ENCODE measurements around the gene KLHDC7A. TPM values are rescaled to one million over a fixed set of nuclear protein-coding genes. Genes with fewer than 3 reads are reported as not detected.

KLHDC7A gene
- total RNA-seq, 1 donor from 2014 or later: not detected

GRCh38 chr1:18463984-18464664 lies 16.6 kb upstream of the KLHDC7A start:
- no peak overlapping the region for H2AFZ ChIP-seq (replicated peaks)
- H4K20me1 ChIP-seq (ENCODE audit: low read depth): no peaks in the 10 kb centered on the region
- no peaks in the 10 kb centered on the region for H3K36me3 Mint-ChIP-seq
- no peak overlapping the region for H3K9ac ChIP-seq
- peaks cover 7% of the 10 kb centered on the region for H3K27me3 Mint-ChIP-seq (ENCODE audit: insufficient read depth, low read depth)
- peaks cover 19% of the 10 kb centered on the region for H3K4me1 Mint-ChIP-seq
- no peaks in the 10 kb centered on the region for H3K36me3 ChIP-seq
- no peak overlapping the region for H3K4me3 Mint-ChIP-seq
- no peaks in the 10 kb centered on the region for H3K9me3 ChIP-seq (ENCODE audit: low read depth)
- H3K4me2 ChIP-seq: no peak overlapping the region
- peaks cover 8% of the 10 kb centered on the region for H3K4me1 ChIP-seq
- no peaks in the 10 kb centered on the region for H3K79me2 ChIP-seq (ENCODE audit: low read depth)
- no peak overlapping the region for H3K4me3 ChIP-seq
- DNase-seq (ENCODE audit: low spot score): no peak
- H3F3A ChIP-seq (ENCODE audit: low read depth): peaks cover 4% of the 10 kb centered on the region
- no peak overlapping the region for H3K27ac ChIP-seq
- no peaks in the 10 kb centered on the region for H3K9me3 Mint-ChIP-seq
- TF ChIP-seq CTCF (IDR thresholded peaks at IDR 0.05) (no peak), EZH2phosphoT487 (IDR thresholded peaks at IDR 0.05) (no peak), EZH2 (IDR thresholded peaks at IDR 0.05) (no peak)
- H3K27ac Mint-ChIP-seq: peak overlapping the region; percentile 32
- H3K27me3 ChIP-seq: no peaks in the 10 kb centered on the region

GRCh38 chr1:18464665-18465050 lies 16.1 kb upstream of the KLHDC7A start:
- Histone ChIP-seq H3K4me1 (peaks cover 7% of the 10 kb centered on the region), H4K20me1 (ENCODE audit: low read depth) (no peaks in the 10 kb centered on the region), H3K27ac (no peak overlapping the region), H2AFZ (replicated peaks) (no peak overlapping the region), H3K27me3 (no peaks in the 10 kb centered on the region), H3K9me3 (ENCODE audit: low read depth) (no peaks in the 10 kb centered on the region), H3K4me2 (no peak overlapping the region), H3F3A (ENCODE audit: low read depth) (no peaks in the 10 kb centered on the region), H3K4me3 (no peak overlapping the region), H3K79me2 (ENCODE audit: low read depth) (no peaks in the 10 kb centered on the region), H3K9ac (no peak overlapping the region), H3K36me3 (no peaks in the 10 kb centered on the region)
- Mint-ChIP-seq H3K4me1 (peaks cover 13% of the 10 kb centered on the region), H3K27me3 (ENCODE audit: insufficient read depth, low read depth) (peaks cover 7% of the 10 kb centered on the region), H3K4me3 (no peak overlapping the region), H3K36me3 (no peaks in the 10 kb centered on the region), H3K27ac (no peak overlapping the region), H3K9me3 (no peaks in the 10 kb centered on the region)
- TF ChIP-seq EZH2 (IDR thresholded peaks at IDR 0.05): no peak
- TF ChIP-seq CTCF (IDR thresholded peaks at IDR 0.05): no peak
- no peak for TF ChIP-seq EZH2phosphoT487 (IDR thresholded peaks at IDR 0.05)
- no peak for DNase-seq (ENCODE audit: low spot score)

- H3K27me3 Mint-ChIP-seq (ENCODE audit: insufficient read depth, low read depth): peaks cover 4% of the 10 kb centered on the region
- H3K9me3 ChIP-seq (ENCODE audit: low read depth): no peaks in the 10 kb centered on the region
- DNase-seq (ENCODE audit: low spot score): no peak
- no peak overlapping the region for H3K4me2 ChIP-seq
- H3K4me3 ChIP-seq: no peak overlapping the region
- no peaks in the 10 kb centered on the region for H3K27me3 ChIP-seq
- no peak for TF ChIP-seq CTCF (IDR thresholded peaks at IDR 0.05)
- TF ChIP-seq EZH2 (IDR thresholded peaks at IDR 0.05): no peak
- no peak for TF ChIP-seq EZH2phosphoT487 (IDR thresholded peaks at IDR 0.05)
- no peaks in the 10 kb centered on the region for H3K36me3 Mint-ChIP-seq
- peaks cover 5% of the 10 kb centered on the region for H3K4me1 Mint-ChIP-seq
- no peak overlapping the region for H3K27ac ChIP-seq
- no peaks in the 10 kb centered on the region for H3K36me3 ChIP-seq
- no peaks in the 10 kb centered on the region for H3K79me2 ChIP-seq (ENCODE audit: low read depth)
- H2AFZ ChIP-seq (replicated peaks): no peak overlapping the region
- H3F3A ChIP-seq (ENCODE audit: low read depth): peaks cover 4% of the 10 kb centered on the region
- no peaks in the 10 kb centered on the region for H4K20me1 ChIP-seq (ENCODE audit: low read depth)
- H3K27ac Mint-ChIP-seq: no peak overlapping the region
- H3K9me3 Mint-ChIP-seq: no peaks in the 10 kb centered on the region
- H3K4me1 ChIP-seq: peaks cover 6% of the 10 kb centered on the region
- H3K9ac ChIP-seq: no peak overlapping the region
- no peak overlapping the region for H3K4me3 Mint-ChIP-seq
Measured at GRCh38 chr1:18466676-18467075, 14.1 kb upstream of the KLHDC7A start.
